ENCODE measurements around the gene PCCA. TPM values are rescaled to one million over a fixed set of nuclear protein-coding genes. Genes with fewer than 3 reads are reported as not detected.
"Not testable (repeated sequence)": the region's sequence is repeated elsewhere in the genome, so short reads cannot be mapped to it uniquely, and the experiment has no call there.

The PCCA gene
- total RNA-seq, 1 donor from 2014 or later, result 33.3 TPM

DNA sequence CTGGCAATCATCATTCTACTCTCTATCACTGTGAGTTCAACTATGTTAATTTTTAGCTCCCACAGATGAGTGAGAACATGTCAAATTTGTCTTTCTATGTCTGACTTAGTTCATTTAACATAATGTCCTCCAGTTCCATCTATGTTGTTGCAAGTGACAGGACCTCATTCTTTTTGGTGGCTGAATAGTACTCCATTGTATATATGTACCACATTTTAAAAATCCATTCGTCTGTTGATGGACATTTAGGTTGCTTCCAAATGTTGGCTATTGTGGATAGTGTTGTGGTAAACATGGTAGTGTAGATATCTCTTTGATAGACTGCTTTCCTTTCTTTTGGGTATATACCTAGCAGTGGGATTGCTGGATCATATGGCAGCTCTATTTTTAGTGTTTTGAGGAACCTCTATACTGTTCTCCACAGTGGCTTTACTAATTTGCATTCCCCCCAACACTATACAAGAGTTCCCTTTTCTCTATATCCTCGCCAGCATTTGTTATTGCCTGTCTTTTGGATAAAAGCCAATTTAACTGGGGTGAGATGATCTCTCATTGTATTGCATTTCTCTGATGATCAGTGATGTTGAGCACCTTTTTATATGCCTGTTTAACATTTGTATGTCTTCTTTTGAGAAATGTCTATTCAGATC, 124.1 kb downstream of the PCCA start:
- H3K4me1 Mint-ChIP-seq (ENCODE audit: unreplicated experiment), result peaks cover 20% of the 10 kb centered on the region
- no peak for DNase-seq (ENCODE audit: low spot score)
- H3K4me3 Mint-ChIP-seq (ENCODE audit: unreplicated experiment), result no peak overlapping the region
- TF ChIP-seq, protein P1, sequence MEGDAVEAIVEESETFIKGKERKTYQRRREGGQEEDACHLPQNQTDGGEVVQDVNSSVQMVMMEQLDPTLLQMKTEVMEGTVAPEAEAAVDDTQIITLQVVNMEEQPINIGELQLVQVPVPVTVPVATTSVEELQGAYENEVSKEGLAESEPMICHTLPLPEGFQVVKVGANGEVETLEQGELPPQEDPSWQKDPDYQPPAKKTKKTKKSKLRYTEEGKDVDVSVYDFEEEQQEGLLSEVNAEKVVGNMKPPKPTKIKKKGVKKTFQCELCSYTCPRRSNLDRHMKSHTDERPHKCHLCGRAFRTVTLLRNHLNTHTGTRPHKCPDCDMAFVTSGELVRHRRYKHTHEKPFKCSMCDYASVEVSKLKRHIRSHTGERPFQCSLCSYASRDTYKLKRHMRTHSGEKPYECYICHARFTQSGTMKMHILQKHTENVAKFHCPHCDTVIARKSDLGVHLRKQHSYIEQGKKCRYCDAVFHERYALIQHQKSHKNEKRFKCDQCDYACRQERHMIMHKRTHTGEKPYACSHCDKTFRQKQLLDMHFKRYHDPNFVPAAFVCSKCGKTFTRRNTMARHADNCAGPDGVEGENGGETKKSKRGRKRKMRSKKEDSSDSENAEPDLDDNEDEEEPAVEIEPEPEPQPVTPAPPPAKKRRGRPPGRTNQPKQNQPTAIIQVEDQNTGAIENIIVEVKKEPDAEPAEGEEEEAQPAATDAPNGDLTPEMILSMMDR (IDR thresholded peaks at IDR 0.05; ENCODE audit: unreplicated experiment), result no peak
- no peaks in the 10 kb centered on the region for H3K9me3 Mint-ChIP-seq (ENCODE audit: unreplicated experiment)
- H3K27ac Mint-ChIP-seq (ENCODE audit: unreplicated experiment), result no peak overlapping the region
- peaks cover 20% of the 10 kb centered on the region for H3K36me3 Mint-ChIP-seq (ENCODE audit: low read depth, unreplicated experiment)
- H3K27me3 Mint-ChIP-seq (ENCODE audit: unreplicated experiment), result no peaks in the 10 kb centered on the region

DNA sequence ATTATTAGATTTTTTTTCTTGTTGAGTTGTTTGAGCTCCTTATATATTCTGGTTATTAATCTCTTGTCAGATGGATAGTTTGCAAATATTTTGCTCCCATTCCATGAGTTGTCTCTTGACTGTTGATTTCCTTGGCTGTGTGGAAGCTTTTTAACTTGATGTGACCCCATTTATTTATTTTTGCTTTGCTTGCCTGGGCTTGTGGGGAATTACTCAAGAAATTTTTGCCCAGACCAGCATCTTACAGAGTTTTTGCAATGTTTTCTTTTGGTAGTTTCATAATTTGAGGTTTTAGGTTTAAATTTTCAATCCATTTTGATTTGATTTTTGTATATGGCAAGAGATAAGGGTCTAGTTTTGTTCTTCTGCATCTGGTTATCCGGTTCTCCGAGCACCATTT, 124.7 kb downstream of the PCCA start:
- TF ChIP-seq, protein P1 (IDR thresholded peaks at IDR 0.05; ENCODE audit: unreplicated experiment), result no peak
- Mint-ChIP-seq H3K4me1 (ENCODE audit: unreplicated experiment) (peaks cover 15% of the 10 kb centered on the region), H3K9me3 (ENCODE audit: unreplicated experiment) (no peaks in the 10 kb centered on the region), H3K4me3 (ENCODE audit: unreplicated experiment) (no peak overlapping the region), H3K36me3 (ENCODE audit: low read depth, unreplicated experiment) (peaks cover 18% of the 10 kb centered on the region), H3K27ac (ENCODE audit: unreplicated experiment) (no peak overlapping the region), H3K27me3 (ENCODE audit: unreplicated experiment) (no peaks in the 10 kb centered on the region)
- DNase-seq (ENCODE audit: low spot score), result no peak

DNA sequence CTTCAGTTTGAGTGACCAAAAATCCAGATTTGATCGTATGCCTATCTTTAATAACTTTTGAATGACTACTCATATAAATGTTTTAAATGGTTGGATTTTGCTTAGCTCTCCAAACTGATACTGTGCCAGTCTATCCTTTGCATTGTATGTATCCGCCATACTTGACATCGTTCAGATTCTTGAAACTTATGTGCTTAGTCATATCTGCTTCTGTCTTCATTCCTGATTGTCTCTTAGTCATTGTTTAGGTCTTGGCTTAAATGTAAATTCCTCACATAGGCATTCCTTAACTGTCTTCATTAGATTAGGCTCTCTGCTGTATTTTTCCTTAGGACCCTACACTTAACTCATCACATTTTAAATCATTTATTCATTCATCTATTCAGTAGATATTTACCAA, 126.0 kb downstream of the PCCA start:
- Mint-ChIP-seq H3K9me3 (ENCODE audit: unreplicated experiment) (no peaks in the 10 kb centered on the region), H3K36me3 (ENCODE audit: low read depth, unreplicated experiment) (peaks cover 18% of the 10 kb centered on the region), H3K27ac (ENCODE audit: unreplicated experiment) (no peak overlapping the region), H3K27me3 (ENCODE audit: unreplicated experiment) (no peaks in the 10 kb centered on the region), H3K4me3 (ENCODE audit: unreplicated experiment) (no peak overlapping the region), H3K4me1 (ENCODE audit: unreplicated experiment) (peaks cover 11% of the 10 kb centered on the region)
- TF ChIP-seq, protein P1 (IDR thresholded peaks at IDR 0.05; ENCODE audit: unreplicated experiment), result no peak
- DNase-seq (ENCODE audit: low spot score), result no peak

DNA sequence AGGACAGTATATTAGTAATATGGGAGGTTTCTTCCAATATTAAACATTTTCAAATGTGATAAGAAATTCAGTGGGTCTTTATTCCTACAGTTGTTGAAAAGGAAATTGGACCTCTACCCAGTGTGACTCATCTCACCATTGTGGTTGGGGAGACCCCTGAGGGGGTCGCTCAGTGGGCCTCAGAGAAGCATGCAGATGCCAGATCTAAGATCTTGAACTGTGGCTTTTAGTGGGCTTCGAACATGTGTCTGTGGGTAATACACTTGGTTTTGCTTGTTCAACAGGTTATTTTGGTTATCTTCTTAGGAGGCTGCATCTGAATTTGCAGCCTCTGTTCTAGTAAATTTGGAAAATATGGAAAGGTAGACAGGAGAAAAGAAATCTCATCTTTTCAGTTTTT, 132.3 kb downstream of the PCCA start:
- H3K9me3 Mint-ChIP-seq (ENCODE audit: unreplicated experiment), result no peaks in the 10 kb centered on the region
- no peak for DNase-seq (ENCODE audit: low spot score)
- H3K4me3 Mint-ChIP-seq (ENCODE audit: unreplicated experiment), result no peak overlapping the region
- TF ChIP-seq, protein P1 (IDR thresholded peaks at IDR 0.05; ENCODE audit: unreplicated experiment), result no peak
- peaks cover 8% of the 10 kb centered on the region for H3K36me3 Mint-ChIP-seq (ENCODE audit: low read depth, unreplicated experiment)
- no peaks in the 10 kb centered on the region for H3K4me1 Mint-ChIP-seq (ENCODE audit: unreplicated experiment)
- no peak overlapping the region for H3K27ac Mint-ChIP-seq (ENCODE audit: unreplicated experiment)
- peaks cover 3% of the 10 kb centered on the region for H3K27me3 Mint-ChIP-seq (ENCODE audit: unreplicated experiment)

DNA sequence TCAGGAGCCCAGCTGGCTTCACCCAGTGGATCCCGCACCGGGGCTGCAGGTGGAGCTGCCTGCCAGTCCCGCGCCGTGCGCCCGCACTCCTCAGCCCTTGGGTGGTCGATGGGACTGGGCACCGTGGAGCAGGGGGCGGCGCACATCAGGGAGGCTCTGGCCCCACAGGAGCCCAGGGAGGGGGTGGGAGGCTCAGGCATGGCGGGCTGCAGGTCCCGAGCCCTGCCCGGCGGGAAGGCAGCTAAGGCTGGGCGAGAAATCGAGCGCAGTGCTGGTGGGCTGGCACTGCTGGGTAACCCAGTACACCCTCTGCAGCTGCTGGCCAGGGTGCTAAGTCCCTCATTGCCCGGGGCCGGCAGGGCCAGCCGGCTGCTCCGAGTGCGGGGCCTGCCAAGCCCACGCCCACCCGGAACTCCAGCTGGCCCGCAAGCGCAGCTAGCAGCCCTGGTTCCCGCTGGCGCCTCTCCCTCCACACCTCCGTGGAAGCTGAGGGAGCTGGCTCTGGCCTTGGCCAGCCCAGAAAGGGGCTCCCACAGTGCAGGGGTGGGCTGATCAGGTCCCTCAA, 135.2 kb downstream of the PCCA start:
- H3K9me3 Mint-ChIP-seq (ENCODE audit: unreplicated experiment); DNase-seq (ENCODE audit: low spot score); H3K27ac Mint-ChIP-seq (ENCODE audit: unreplicated experiment); H3K27me3 Mint-ChIP-seq (ENCODE audit: unreplicated experiment); H3K4me1 Mint-ChIP-seq (ENCODE audit: unreplicated experiment); H3K4me3 Mint-ChIP-seq (ENCODE audit: unreplicated experiment); H3K36me3 Mint-ChIP-seq (ENCODE audit: low read depth, unreplicated experiment): not testable (repeated sequence)

Measured in endothelial cell (in vitro differentiated cells).